GM18867 (cell line): ENCODE measurements around the gene TMEM165.
"Not testable (repeated sequence)": the region's sequence is repeated elsewhere in the genome, so short reads cannot be mapped to it uniquely, and the experiment has no call there.

Source experiments
- ATAC-seq: cut with Tn5 transposase; IDR thresholded peaks from one replicate; pipeline ENCODE4 v1.9.1; 2021; ENCODE audit warnings: mild to moderate bottlenecking, moderate library complexity; ENCODE audit not compliant: unreplicated experiment

The TMEM165 gene, protein sequence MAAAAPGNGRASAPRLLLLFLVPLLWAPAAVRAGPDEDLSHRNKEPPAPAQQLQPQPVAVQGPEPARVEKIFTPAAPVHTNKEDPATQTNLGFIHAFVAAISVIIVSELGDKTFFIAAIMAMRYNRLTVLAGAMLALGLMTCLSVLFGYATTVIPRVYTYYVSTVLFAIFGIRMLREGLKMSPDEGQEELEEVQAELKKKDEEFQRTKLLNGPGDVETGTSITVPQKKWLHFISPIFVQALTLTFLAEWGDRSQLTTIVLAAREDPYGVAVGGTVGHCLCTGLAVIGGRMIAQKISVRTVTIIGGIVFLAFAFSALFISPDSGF

DNA sequence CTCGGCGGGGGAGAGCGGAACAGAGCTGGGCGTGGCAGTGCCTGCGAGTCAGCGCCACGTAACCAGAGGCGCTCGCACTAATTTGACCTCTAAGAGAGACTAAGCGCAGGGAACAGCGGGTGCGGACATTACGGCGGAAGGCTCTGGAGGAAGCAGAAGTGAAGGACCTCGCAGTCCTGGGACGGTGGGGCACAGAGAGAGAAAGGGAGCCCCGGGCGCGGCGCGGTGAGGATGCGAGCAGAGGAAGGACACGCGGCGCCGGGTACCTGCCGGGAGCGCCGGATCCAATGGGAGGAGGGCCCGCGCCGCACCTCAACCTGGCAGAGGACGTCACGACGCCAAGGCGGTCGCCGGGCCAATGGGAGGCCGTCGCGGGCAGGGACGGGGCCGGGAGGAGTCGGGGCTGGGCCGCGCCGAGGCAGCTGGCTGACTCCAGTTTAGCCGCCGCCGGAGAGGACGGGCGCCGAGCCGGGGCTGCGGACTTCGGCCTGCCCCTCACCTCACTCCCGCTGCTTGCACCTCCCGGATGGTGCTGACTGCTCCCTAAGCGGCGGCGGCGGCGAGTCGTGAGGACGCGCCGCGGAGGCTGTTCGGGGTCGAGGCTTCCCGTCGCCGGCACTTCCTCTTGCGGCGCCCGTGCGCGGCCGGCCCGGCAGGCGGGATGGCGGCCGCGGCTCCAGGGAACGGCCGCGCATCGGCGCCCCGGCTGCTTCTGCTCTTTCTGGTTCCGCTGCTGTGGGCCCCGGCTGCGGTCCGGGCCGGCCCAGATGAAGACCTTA is at the start of gene TMEM165:
Gene TMEM165 (plus strand): TSS at position 429 of the 779 bp plus-strand sequence. CDS start 233 bp downstream, at position 662.
- peak; percentile 94 for ATAC-seq

- peak; percentile 94 for ATAC-seq
Observed at GRCh38 chr4:55345980-55346850, 49.5 kb upstream of the TMEM165 start, which contains the start of gene SRD5A3. Gene SRD5A3, plus strand, starts transcription at chr4:55346242. Its CDS starts 95 bp downstream, at chr4:55346337.

DNA sequence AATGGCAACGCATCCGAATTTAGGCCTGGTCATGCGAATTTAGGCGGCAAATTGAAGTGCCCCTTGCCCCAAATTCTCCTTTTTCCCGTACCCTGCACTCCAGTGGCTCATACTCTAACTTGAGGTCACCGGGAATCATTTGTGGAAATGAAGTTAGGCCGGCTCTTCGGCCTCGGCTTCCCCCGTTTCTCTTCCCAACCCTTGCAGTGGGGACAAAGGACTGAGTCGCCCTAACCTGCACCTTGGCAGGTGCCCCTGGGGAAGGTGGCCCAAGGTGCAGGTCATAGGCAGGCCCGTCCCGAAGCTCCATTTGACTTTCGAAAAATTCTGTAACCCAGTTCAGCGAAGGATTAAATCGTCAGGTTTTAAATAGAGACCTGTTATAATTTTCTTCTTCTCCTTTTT is 48.9 kb upstream of the TMEM165 start:
- ATAC-seq, result peak; percentile 2

- ATAC-seq, result no peak
Observed at GRCh38 chr4:55347610-55348228, 48.0 kb upstream of the TMEM165 start.

GRCh38 chr4:55348466-55348865 is 47.3 kb upstream of the TMEM165 start:
- ATAC-seq, result no peak

GRCh38 chr4:55350870-55351269 is 44.9 kb upstream of the TMEM165 start:
- not testable (repeated sequence) for ATAC-seq

- no peak for ATAC-seq
Observed at GRCh38 chr4:55351824-55352223, 43.9 kb upstream of the TMEM165 start.

- no peak for ATAC-seq
Observed at GRCh38 chr4:55352726-55353125, 43.0 kb upstream of the TMEM165 start.

GRCh38 chr4:55353228-55353747 is 42.5 kb upstream of the TMEM165 start:
- ATAC-seq, result not testable (repeated sequence)

DNA sequence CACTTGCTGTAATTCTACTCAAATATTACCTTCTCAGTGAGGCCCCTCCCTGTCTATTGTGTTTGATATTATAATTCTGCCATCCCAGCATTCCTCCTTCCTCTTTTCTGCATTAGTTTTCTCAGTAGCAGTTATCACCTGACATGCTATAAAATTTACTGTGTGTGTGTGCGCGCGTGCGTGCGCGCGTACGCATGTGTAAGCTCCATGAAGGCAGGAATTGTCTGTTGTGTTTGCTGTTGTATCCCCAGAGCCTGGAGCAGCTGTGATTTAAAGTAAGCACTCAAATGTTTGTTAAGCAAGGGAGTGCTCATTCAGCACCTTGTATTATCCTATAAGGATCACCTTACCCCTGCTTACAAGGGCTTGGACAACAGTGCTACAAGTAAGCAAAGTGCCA is 41.1 kb upstream of the TMEM165 start:
- no peak for ATAC-seq

GRCh38 chr4:55355555-55355954 is 40.2 kb upstream of the TMEM165 start:
- ATAC-seq, result no peak

- ATAC-seq, result no peak
Observed at GRCh38 chr4:55356991-55357461, 38.7 kb upstream of the TMEM165 start.

GRCh38 chr4:55358246-55358645 is 37.5 kb upstream of the TMEM165 start:
- ATAC-seq, result no peak

- ATAC-seq, result peak; percentile 90
Observed at GRCh38 chr4:55358668-55359067, 37.1 kb upstream of the TMEM165 start.

GRCh38 chr4:55359397-55359916 is 36.3 kb upstream of the TMEM165 start:
- ATAC-seq, result no peak

DNA sequence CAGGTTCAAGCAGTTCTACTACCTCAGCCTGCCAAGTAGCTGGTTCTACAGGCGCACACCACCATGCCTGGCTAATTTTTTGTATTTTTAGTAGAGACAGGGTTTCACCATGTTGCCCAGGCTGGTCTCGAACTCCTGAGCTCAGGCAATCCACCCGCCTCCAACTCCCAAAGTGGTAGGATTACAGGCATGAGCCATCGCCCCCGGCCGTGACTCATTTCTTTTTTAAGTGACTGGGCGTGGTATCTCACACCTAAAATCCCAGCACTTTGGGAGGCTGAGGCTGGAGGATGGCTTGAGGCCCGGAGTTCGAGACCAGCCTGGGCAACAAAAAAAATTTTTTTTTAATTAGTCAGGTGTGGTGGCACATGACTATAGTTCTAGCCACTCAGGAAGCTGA is 32.8 kb upstream of the TMEM165 start:
- not testable (repeated sequence) for ATAC-seq

- ATAC-seq, result no peak
Observed at GRCh38 chr4:55363691-55364351, 31.9 kb upstream of the TMEM165 start.

GRCh38 chr4:55364691-55365344 is 30.9 kb upstream of the TMEM165 start:
- no peak for ATAC-seq

DNA sequence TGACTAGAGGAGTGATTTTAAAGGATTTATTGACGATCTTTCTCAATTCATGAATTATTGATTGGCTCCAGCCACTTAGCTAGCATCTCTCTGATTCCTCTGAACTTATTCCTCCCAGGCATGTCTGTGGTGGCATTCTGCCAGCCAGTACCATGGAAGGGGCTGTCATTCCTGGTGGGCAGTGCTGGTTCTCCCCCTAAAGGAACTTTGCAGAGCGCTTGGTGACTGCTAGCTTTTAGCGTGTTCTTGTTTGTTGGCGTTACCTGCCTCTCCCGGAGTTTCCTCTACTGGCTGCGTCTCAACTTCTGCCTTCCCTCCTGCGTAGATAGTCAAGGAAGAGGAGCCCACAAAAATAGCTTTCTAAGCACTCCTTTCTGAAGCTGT is 30.4 kb upstream of the TMEM165 start:
- no peak for ATAC-seq
